DMS114 treated with DMSO at 0.1 percent for 48 hours (cell line): Measurements from ENCODE around the gene HELQ.

Experiments used
- DNase-seq: peaks from one replicate; lab custom pipeline; 2025; ENCODE audit not compliant: unreplicated experiment; lab: John Stamatoyannopoulos, UW

The HELQ gene

GRCh38 chr4:83378419-83378818 lies 77.2 kb downstream of the HELQ start:
- no peak for DNase-seq

GRCh38 chr4:83372931-83373330 lies 82.7 kb downstream of the HELQ start:
- no peak for DNase-seq

GRCh38 chr4:83371936-83372335 lies 83.7 kb downstream of the HELQ start:
- DNase-seq: no peak

GRCh38 chr4:83371235-83371634 lies 84.4 kb downstream of the HELQ start:
- DNase-seq: no peak

GRCh38 chr4:83370640-83370906 lies 85.0 kb downstream of the HELQ start:
- DNase-seq: no peak

GRCh38 chr4:83369831-83370639 lies 85.6 kb downstream of the HELQ start:
- no peak for DNase-seq

- DNase-seq: no peak
Measured at GRCh38 chr4:83364312-83364711, 91.3 kb downstream of the HELQ start.

- DNase-seq: no peak
Measured at GRCh38 chr4:83362492-83363329, 92.9 kb downstream of the HELQ start.

GRCh38 chr4:83361416-83362103 lies 94.1 kb downstream of the HELQ start:
- no peak for DNase-seq

- DNase-seq: no peak
Measured at GRCh38 chr4:83360018-83360417, 95.6 kb downstream of the HELQ start.

GRCh38 chr4:83358410-83358809 lies 97.2 kb downstream of the HELQ start:
- no peak for DNase-seq
